Stimulated activated CD8-positive, alpha-beta memory T cell treated with anti-CD3 and anti-CD28 coated beads, Interleukin-7, amount 100 ng/mL, for 4 hours (primary cell): ENCODE measurements around the gene NSUN4.
"Not testable (repeated sequence)": the region's sequence is repeated elsewhere in the genome, so short reads cannot be mapped to it uniquely, and the experiment has no call there.

ENCODE experiments used
- DNase-seq, 2 donors: peaks; one replicate each; pipeline ENCODE4 v3.0.0-alpha.2; 2020; ENCODE audit warnings: low read depth in 2 of 2

Gene NSUN4

GRCh38 chr1:46340404-46341221 lies at the start of gene NSUN4:
NSUN4 (plus strand) TSS chr1:46340807; CDS start chr1:46340827, 20 bp downstream.
- peak; percentile 68 to 76 for DNase-seq

DNA sequence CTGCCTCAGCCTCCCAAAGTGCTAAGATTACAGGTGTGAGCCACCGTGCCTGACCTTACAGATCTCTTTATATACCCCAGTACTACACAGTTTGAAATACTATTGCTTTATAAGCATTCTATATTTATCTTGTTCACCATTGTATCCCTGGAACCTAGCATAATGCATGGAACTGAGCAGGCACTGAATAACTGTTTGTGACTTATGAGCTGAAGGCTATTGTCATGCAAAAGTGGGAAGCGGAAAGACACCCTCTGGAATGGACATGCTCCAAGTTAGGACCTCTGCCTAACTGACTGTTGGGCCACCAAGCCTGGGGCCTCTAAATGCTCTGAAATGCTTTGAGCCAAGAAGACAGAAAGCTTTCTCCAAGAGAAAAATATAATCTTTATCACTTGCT lies 45.3 kb upstream of the NSUN4 start:
- DNase-seq = no peak

DNA sequence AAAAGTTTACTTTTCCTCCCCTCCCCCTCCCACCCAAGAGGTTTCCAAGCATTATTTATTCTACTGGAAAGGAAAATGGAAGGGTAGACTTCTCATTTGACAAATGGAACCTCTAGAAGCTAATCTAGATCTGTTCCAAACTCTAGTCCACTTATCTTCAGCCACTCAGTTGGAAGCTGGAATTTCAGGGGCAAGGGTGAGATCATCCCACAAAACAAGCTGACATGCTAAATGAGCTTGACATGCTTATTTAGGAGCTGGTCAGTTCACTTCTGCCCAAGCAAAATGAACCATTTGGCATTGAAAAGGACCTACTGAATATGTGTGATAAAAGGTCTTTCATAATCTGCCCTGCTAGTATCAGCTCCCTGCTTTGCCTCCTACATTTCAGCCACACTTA lies 42.2 kb upstream of the NSUN4 start:
- DNase-seq = no peak

DNA sequence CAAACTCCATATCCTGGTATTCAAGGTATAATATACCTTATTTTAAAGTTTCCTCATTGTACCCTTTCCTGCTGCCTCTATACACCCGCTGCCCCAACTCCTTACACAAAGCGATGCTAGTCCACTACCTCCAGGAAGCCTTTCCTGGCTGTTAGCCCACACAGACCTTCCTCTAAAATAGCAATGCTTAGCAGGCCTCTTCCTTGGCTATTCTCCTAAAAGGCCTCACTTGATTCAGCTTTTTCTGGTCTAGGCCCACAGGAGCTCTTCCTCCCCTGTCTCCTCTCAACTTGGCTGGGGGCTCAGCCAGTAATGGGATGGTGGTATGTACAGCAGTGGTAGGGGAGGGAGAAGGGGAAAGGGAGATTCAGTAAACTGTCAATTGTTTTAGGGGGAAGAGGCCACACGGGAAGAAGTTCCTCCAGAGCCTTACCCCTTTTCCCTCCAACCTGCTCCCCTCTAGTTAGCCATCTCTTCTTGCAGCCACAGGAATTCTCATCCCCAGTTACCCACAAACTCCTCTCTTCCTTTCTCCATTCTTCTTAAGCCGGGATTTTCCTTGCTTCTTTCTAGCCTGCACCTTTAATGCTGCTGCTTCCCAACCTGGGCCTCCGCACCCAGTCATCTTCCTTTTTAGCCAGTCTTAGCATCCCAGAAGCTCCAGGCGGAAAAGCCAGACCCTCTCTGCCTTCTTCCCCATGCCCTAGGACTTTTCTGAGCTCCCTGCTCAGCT lies 39.8 kb upstream of the NSUN4 start:
- DNase-seq = no peak

DNA sequence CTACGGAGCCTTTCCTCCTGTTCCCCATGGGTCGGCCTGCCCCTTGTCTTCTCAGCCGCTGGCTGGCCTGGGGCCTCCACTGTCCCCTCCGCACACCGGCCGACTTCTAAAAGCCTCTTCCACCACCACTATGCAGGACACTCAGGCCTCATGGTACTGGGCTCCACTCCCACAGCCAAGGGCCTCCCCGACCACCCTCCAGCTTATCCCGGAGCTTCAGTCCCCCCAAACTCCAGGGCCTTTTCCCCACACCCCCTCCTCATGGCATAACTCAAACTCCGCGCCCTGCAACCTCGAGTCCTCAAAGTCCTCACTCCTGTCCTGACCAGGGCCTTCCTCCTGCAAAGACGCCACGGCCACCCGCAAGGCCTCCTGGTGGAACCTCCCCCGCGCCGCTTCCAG lies 39.2 kb upstream of the NSUN4 start:
- DNase-seq = no peak

- peak; percentile 5 to 41 for DNase-seq
Observed at GRCh38 chr1:46301808-46302640, 38.6 kb upstream of the NSUN4 start.

GRCh38 chr1:46302641-46303037 lies 38.0 kb upstream of the NSUN4 start:
- peak in 1 of 2 donors; percentile 28 for DNase-seq

- peak; percentile 85 to 90 for DNase-seq
Observed at GRCh38 chr1:46303038-46303871, 37.4 kb upstream of the NSUN4 start, which contains the start of the genes LRRC41 and UQCRH. LRRC41 (minus strand) TSS chr1:46303616; CDS start chr1:46303322, 294 bp downstream. UQCRH (plus strand) TSS chr1:46303698; CDS start chr1:46303767, 69 bp downstream.

DNA sequence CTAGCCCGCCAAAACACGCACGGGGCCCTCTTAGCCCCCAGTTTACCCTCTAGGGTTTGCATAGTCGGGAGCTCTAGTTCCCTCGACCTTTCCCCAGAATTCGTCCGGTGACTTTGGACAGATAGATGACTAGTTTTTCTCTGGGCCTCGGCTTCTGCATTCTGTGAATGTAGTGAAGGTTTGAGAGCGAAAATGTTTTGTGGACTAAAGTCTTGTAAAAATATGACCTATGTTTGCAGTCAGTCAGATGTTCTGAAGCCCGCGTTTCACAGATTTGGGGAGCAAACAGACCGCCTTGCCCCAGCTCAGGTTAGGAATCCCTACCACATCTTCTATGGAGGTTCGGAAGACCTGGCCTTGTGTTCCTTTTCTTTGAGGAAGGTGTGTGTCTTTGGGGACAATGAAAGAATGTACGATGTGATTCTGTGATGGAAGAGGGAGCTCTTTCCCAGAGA lies 36.7 kb upstream of the NSUN4 start:
- DNase-seq = no peak

DNA sequence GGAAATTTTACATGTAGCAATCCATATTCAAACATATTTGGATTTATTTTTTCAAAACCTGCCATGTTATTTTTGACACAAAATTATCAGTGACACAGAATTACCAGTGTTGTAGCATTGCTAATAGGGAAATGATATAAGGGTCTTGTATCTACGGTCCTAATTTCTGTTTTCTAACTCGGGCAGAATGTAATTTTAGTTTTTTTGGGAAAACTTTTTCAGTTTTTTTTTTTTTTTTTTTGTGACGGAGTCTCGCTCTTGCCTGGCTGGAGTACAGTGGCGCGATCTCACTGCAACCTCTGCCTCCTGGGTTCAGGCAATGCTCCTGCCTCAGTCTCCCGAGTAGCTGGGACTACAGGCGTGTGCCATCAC lies 34.5 kb upstream of the NSUN4 start:
- DNase-seq = no peak

- no peak for DNase-seq
Observed at GRCh38 chr1:46309401-46310159, 31.0 kb upstream of the NSUN4 start.

GRCh38 chr1:46310321-46310720 lies 30.3 kb upstream of the NSUN4 start:
- no peak for DNase-seq

DNA sequence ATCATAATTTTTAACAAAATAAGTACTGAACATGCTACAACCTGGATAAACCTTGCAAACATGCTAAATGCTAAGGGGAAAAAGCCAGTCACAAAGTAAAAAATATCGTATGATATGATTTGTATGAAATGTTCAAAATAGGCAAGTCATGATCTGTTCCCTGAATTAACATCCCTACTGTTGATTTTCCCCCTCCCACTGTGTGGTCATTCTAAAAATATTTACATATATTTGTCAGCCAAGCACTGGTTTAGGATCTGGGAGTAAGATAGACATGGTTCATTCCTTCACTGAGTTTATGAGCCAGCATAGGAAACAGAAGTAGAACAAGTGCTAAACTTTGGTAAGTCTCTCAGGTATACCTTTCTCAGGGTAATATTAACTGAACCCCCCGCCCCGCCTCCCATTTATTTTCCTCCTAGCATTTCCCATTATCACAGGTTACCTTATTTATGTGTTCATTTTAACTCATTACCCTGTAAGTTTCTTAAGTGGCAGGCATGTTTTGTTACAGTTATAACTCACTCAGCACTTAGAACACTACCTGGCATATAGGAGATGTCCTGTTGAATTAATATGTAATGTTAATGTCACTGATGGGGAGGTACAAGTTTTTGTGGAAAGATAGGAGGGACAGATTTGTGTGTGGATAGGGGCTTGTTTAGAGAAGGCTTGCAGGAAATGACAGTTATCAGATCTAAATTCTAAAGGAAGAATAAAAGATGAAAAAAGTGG lies 24.8 kb upstream of the NSUN4 start:
- no peak for DNase-seq

GRCh38 chr1:46317323-46317722 lies 23.3 kb upstream of the NSUN4 start:
- no peak for DNase-seq

- DNase-seq = not testable (repeated sequence)
Observed at GRCh38 chr1:46319301-46319700, 21.3 kb upstream of the NSUN4 start.

- DNase-seq = not testable (repeated sequence)
Observed at GRCh38 chr1:46319960-46320914, 20.4 kb upstream of the NSUN4 start.

DNA sequence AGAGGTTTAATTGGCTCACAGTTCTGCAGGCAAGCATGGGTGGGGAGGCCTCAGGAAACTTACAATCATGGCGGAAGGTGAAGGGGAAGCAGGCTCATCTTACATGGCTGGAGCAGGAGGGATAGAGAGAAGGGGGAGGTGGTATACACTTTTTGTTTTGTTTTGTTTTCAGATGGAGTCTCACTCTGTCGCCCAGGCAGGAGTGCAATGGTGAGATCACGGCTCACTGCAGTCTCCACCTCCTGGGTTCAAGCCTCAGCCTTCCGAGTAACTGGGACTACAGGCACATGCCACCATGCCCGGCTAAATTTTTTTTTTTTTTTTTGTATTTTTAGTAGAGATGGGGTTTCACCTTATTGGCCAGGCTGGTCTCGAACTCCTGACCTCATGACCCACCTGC lies 18.4 kb upstream of the NSUN4 start:
- DNase-seq = not testable (repeated sequence)
